ENCODE data around the gene AK6.

GRCh38 chr5:69378376-69378775, 9.1 kb upstream of the AK6 start:
- TF ChIP-seq SIN3A (IDR thresholded peaks at IDR 0.05; ENCODE audit: borderline replicate concordance, insufficient read depth, low read length) = no peak
- TF ChIP-seq POLR2AphosphoS5 (IDR thresholded peaks at IDR 0.05; ENCODE audit: low read depth, low read length) = no peak

Measured in PFSK-1 (cell line).